GM19328 (cell line): ENCODE measurements around the gene HSPBAP1.
"Not testable (repeated sequence)": the region's sequence is repeated elsewhere in the genome, so short reads cannot be mapped to it uniquely, and the experiment has no call there.

Experiments used
- ATAC-seq: cut with Tn5 transposase; IDR thresholded peaks from one replicate; pipeline ENCODE4 v1.9.1; 2021; ENCODE audit warnings: mild to moderate bottlenecking, moderate library complexity; ENCODE audit not compliant: unreplicated experiment

Gene HSPBAP1

DNA sequence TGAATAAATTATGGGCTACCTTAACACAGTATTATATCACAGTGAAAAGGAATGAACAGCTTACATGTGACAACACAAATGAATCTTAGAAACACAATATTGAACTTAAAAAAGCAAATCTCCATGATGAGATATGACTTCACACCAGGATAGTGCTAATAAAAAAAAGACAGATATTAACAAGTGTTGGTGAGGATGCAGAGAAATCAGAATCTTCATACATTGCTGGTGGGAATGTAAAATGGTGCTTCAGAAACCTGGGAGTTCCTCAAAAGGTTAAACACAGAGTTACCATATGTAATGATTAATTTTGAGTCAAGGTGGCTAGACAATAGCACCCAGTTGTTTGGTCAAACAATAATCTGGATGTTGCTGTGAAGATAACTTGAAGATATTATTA lies 51.4 kb downstream of the HSPBAP1 start:
- ATAC-seq, result no peak

DNA sequence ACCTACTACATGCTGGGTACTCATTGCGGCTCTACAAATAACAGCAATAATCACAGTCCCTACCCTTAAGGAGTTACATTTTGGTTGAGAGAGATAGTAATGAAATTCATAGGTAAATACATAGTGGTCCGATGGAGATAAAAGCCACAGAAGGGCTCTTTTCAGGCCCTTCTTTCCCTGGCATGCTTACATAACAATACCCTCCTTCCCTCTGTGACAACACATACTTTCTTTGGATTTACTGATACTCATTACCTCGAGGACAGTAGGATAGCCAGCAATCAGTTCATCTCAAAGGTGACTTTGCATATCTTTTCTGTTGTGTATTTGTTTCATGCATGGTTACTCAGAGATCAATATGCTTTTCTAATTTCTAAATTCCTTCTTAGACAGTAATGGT lies 54.5 kb downstream of the HSPBAP1 start:
- no peak for ATAC-seq

DNA sequence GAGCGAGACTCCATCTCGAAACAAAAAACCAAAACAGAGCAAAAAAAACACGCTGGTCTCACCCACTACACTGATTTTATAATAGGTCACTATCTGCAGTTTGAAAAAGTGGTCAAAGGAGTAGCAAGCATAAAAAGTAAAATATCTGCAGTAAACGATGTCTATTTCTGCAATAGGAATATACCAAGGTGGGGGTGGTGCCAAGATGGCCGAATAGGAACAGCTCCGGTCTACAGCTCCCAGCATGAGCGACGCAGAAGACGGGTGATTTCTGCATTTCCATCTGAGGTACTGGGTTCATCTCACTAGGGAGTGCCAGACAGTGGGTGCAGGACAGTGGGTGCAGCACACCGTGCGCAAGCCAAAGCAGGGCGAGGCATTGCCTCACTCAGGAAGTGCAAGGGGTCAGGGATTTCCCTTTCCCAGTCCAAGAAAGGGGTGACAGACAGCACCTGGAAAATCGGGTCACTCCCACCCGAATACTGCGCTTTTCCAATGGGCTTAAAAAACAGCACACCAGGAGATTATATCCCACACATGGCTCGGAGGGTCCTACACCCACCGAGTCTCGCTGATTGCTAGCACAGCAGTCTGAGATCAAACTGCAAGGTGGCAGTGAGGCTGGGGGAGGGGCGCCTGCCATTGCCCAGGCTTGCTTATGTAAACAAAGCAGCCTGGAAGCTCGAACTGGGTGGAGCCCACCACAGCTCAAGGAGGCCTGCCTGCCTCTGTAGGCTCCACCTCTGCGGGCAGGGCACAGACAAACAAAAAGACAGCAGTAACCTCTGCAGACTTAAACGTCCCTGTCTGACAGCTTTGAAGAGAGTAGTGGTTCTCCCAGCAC lies 60.7 kb downstream of the HSPBAP1 start:
- not testable (repeated sequence) for ATAC-seq

DNA sequence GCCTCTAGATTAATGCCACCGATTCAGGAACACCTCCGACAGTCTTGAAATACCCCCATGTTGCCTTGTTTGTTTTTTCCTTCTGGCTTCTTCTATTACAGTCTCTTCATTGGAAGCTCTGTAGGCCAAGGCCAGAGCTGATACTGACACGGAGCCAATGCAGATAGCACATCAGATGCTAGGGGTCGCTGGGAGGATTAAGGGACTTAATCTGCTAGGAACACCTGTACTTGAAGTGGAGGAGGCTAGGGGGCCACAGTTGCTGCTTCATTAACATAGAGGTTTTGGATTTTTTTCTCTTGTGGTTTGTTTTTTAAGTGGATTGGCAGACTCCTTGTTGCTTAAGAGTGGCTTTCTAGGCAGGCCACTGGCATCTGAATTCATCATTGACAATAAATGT lies 63.4 kb downstream of the HSPBAP1 start:
- no peak for ATAC-seq

DNA sequence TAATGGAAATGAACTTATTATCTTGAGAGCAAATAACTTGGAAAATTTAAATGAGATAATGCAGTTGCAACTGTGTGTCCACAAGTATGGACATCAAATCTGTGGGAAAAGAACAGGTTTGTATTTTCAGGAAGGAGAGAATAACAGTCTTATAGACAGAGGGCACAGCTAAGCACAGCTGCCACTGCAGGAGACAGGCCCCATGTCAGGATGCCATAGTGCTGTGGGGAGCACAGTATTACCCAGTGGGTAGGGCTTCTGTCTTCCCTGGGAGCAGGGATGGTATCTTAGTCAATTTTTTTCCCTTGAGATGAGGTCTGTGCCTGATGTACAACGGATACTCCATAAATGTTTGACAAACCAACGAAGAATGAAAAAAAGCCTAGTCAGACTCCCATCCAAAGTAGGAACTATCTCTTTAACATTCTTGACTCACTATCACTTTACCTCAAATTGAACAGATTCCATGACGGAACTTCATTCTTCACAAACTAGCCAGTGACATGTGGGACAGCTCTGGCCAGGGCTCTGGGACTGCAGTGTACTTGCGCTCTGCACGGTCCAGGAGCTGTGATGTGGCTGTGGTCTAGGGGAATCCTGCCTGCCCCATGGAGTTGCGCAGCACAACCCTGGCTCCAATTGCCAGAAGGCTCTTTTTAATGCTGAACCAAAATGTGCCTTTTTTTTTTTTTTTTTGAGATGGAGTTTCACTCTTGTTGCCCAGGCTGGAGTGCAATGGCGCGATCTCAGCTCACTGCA lies 64.7 kb downstream of the HSPBAP1 start:
- ATAC-seq, result no peak

DNA sequence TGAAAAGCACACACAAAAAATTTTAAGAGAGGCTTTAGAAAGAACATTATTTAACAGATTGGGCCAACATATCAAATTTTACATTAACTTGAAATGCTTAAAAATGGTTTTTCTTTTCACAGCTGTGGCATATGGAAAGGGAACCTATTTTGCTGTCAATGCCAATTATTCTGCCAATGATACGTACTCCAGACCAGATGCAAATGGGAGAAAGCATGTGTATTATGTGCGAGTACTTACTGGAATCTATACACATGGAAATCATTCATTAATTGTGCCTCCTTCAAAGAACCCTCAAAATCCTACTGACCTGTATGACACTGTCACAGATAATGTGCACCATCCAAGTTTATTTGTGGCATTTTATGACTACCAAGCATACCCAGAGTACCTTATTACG lies 65.4 kb downstream of the HSPBAP1 start:
- ATAC-seq, result no peak

DNA sequence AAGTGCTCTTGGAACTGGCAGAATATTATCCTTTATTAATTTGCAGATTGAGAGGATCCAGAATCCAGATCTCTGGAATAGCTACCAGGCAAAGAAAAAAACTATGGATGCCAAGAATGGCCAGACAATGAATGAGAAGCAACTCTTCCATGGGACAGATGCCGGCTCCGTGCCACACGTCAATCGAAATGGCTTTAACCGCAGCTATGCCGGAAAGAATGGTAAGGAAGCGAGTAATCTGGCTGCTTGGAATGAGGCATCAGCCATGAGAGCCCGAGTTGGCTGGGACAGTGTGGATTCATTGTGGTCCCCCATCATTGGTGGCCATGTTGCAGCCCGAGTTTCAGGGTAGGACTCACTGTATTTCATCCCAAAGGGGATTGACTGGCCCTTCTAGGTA lies 65.9 kb downstream of the HSPBAP1 start:
- no peak for ATAC-seq

DNA sequence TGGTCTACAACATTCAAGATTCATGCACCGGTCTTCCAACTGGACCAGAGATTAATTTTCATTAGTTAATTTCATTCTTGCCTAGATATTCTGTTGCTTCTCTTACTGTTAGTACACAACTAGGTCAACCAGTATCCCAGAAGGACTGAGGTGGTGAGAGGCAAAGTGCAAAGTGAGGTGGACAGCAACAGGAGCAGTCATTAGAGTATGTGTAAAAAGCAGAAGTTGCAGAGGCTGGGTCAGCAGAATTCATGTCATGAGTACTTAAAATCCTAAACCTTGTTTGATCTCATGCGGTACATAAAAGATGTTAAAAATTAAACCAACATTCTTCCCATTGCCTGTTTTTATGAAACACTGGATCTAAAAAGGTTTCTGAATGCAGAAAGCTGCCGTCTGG lies 66.3 kb downstream of the HSPBAP1 start:
- no peak for ATAC-seq

DNA sequence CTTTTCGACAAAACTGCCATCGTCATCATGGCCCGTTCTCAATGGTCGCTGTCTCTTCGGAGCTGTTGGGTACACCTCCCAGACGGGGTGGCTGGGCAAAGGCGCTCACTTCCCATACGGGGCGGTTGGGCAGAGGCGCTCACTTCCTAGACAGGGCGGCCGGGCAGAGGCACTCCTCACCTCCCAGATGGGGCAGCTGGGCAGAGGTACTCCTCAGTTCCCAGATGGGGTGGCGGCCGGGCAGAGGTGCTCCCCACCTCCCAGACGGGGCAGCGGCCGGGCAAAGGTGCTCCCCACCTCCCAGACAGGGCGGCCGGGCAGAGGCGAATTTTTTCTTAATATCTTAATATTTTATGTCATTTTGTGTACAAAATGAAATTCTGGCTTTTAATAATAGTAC lies 68.5 kb downstream of the HSPBAP1 start:
- no peak for ATAC-seq

DNA sequence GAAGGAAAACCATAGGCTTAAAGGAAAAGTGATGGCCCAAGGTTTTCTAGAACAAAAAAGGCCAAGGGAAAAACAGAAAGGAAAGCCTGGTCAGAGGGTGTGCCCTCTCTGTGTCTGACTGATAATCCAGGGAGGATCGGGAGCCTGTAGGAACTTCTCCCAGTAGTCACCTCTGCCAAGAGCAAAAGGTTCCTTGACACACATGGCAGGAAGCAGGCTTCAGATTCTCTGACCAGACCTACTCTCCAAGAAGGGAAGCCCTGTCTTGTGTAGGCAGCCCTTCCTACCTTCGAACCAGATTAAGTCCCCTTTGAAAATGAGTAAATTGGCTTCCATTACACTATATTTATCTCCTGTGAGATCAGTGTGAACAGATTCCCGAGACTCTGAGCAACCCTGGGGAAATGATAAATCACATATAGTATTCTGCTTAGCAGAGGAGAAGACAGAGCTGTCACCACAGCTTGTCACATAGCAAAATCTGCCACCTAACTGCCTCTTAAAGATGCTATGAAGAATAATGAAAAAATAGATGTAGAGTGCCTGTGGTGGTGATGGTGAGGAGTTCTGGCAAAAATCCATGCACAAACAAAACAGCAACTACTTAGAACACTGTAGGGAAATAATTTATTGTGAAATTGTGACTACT lies 74.2 kb downstream of the HSPBAP1 start:
- no peak for ATAC-seq

DNA sequence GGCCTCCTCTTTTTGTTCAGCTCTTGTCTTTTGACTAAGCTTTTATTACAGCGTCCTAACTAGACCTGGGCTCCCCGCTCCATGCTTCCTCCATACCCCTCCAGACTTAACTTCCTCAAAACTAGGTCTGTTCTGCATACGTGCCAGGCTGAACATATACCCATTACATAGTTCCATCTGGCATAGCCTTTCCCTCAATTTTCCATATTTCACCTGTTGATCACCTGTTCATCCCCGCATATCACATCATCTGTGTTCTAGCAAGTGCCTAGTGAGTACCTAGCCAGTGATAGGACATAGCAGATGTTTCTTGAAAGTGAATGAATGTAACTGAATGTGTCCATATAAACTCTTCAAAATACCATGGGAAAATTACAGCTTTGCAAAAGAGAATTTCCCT lies 77.0 kb downstream of the HSPBAP1 start:
- no peak for ATAC-seq

DNA sequence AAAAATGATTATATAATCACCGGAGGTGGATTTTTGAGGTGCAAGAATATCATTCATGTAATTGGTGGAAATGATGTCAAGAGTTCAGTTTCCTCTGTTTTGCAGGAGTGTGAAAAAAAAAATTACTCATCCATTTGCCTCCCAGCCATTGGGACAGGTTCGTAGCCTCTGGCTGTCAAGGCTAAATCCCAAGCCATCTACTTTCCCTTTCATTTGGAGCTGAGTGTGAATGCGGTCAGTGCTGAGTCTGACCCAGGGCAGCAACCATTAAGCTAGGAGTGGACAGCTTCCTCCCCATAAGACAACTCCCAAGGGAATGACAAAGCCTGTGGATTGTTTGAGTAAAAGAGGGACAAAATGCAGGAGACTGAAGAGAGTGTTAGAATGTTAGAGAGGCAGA lies 79.4 kb downstream of the HSPBAP1 start:
- no peak for ATAC-seq

DNA sequence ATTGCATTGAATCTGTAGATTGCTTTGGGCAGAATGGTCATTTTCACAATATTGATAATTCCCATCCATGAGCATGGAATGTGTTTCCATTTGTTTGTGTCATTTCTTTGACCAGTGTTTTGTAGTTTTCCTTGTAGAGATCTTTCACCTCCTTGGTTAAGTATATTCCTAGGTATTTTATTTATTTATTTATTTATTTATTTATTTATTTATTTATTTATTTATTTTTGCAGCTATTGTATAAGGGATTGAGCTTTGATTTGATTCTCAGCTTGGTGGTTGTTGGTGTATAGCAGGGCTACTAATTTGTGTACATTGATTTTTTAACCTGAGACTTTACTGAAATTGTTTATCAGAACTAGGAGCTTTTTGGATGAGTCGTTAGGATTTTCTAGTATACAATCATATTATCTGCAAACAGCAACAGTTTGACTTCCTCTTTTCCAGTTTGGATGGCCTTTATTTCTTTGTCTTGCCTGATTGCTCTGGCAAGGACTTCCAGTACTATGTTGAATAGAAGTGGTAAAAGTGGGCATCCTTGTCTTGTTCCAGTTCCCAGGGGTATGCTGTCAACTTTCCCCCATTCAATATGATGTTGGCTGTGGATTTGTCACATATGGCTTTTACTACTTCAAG lies 82.9 kb downstream of the HSPBAP1 start:
- not testable (repeated sequence) for ATAC-seq

DNA sequence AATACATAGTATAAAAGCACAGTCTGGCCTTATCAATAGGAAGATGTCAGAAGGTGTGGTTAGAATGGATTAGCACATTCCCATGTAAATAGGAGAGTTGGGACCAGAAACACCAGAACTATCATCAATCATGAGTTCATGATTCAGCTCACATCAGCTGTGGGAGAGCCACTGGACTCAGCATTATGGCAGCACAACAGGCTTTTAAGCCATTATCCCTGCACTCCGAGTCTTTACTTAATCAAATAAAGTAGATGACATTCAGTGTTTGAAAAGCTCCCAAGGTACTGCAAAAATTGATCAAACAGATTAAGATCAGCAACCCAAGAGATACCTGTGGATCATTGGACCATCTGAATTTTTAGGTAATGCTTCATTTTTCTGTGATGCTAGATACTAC lies 88.3 kb downstream of the HSPBAP1 start:
- no peak for ATAC-seq

DNA sequence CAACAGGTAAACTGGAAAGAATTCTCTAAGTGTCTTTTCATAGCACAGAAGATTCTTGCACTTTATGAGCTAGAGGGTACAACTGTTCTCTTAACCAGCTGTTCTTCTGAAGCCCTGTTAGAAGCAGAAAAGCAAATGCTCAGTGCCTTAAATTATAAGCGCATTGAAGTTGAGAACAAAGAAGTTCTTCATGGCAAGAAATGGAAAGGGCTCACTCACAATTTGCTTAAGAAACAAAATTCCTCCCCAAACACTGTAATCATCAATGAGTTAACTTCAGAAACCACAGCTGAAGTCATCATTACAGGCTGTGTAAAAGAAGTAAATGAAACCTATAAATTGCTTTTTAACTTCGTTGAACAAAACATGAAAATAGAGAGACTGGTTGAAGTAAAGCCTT lies 93.4 kb downstream of the HSPBAP1 start:
- ATAC-seq, result no peak

DNA sequence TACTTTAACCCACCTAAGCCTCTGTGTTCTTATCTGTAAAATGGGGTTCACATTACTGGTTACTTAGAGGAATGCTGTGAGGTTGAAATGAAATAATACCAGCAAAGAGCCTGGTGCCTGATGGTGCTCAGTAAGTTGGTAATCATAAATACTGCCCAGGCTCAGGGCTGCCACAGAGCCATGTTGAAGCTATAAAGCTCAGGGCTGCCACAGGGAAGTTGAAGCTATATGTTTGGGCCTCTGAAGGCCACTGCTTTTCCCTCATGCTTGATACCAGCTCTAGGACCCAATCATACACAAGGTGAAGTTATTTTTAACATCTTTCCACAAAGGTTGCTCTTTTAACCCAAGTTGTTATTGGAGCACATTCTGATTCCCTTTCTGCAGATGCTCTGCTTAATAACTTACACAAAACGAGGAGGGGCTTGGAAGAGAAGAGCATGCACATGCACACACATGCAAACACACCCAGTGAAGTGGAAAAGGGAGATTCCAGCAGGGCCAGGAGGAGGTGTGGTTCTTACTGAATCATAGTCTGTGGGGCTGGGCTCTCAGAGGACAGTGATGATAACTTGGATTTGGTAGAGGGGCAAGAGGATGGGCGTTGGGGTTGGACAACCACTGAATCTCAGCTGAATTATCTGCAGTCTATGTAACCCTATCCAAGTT lies 95.5 kb downstream of the HSPBAP1 start:
- no peak for ATAC-seq

DNA sequence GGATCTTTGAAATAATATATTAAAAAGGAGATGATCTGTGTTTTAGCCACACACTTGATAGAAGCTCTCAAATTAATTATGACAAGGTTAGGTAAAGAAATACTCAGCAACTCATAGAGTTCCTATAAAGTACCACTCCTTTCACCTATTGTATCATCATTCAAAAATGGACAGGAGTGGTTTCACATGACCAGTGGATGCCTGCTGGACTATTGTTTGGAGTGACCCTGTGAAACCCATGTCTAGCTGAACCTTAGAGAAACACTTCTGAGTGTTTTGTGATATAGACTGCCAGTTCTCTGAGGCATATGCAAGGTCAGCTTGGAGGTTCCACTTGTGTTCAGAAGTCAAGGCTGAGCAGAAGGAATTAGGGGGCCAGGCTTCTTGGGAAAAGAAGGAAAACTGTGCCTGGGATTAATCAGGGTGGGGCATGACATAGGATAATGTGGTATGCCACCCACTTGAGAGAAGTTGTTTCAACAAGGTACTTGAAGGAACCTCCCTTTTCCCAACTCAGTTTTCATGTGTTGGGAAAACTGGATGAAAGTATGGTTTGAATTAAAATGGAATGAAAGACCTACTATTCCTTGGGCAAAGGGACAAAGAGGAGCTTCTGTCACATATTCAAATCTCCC lies 97.6 kb downstream of the HSPBAP1 start:
- ATAC-seq, result no peak

DNA sequence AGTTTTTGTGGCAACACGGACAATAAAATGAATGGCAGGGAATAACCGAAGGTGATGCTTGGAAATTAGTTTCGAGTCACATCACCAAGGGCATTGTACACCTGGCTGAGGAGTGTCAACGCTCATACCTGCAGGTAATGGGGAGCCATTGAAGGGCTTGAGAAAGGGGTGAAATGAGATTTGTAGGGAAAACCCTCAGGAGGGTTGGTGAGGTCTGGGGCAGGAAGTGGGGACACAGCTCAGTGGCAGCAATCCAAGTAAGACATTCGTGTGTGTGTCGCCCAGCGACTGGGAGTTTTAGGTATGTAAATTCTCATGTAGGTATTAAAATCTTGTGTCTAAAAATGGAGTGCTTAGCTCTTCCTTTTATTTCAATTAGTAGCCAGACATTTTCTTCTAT lies 98.7 kb downstream of the HSPBAP1 start:
- no peak for ATAC-seq

DNA sequence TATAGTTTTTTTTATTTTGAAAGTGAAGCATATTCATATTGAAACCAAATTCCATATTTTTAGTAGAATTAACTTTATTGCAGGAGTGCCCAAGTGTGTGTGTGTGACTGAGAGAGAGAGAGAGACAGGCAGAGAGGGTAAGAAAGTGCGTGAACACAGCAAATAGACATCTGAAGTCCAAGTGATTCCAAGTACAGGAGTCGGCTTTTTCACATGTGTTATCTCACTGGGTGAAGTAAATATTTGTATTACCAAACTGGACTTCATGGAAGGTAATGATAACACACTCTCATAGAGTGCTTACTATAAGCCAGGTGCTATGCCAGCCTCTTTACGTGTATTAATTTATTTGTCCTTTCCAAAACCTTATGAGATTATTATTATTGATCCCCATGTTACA lies 101.0 kb downstream of the HSPBAP1 start:
- no peak for ATAC-seq

DNA sequence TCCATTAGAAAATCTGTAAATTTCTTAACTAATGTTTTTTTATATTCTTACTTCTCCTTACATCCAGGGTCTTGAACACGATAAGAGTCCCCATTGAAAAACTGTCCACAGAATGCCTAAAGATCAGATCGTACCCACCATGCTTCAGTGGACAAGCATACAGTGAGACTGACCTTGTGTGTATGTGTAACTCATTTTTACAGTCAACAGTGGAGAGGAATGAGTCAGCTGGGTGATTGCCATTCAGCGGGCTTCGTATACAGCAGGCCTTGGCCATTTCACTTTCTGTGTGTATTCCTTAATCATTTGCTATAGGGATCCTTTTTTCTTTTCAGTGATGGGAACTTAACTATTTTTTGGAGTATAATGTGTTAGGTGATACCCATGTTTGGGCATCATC lies 102.4 kb downstream of the HSPBAP1 start:
- no peak for ATAC-seq
